Measurements from ENCODE around the gene HYDIN.

The HYDIN gene

GRCh38 chr16:71230122-71230845 is at the start of gene HYDIN:
Gene HYDIN (minus strand): TSS chr16:71230722. CDS start chr16:71186895, 43,827 bp downstream.
- DNase-seq, result no peak

- DNase-seq, result peak; percentile 29
These were observed 46.2 kb upstream of the HYDIN start for GRCh38 chr16:71276589-71277334.

- DNase-seq, result no peak
These were observed 42.9 kb upstream of the HYDIN start for GRCh38 chr16:71273384-71273783.

GRCh38 chr16:71264299-71264698 is 33.8 kb upstream of the HYDIN start:
- DNase-seq, result no peak

GRCh38 chr16:71263582-71263981 is 33.1 kb upstream of the HYDIN start:
- peak; percentile 25 for DNase-seq

- DNase-seq, result no peak
These were observed 31.9 kb upstream of the HYDIN start for GRCh38 chr16:71262391-71262790.

GRCh38 chr16:71260995-71261394 is 30.5 kb upstream of the HYDIN start:
- DNase-seq, result no peak

GRCh38 chr16:71259086-71259485 is 28.6 kb upstream of the HYDIN start:
- no peak for DNase-seq

- DNase-seq, result no peak
These were observed 27.9 kb upstream of the HYDIN start for GRCh38 chr16:71258372-71258771.

GRCh38 chr16:71257768-71258167 is 27.2 kb upstream of the HYDIN start:
- no peak for DNase-seq

GRCh38 chr16:71255721-71256120 is 25.2 kb upstream of the HYDIN start:
- DNase-seq, result no peak

GRCh38 chr16:71254832-71255525 is 24.5 kb upstream of the HYDIN start:
- DNase-seq, result no peak

GRCh38 chr16:71250461-71251235 is 20.1 kb upstream of the HYDIN start:
- DNase-seq, result no peak

- peak; percentile 21 for DNase-seq
These were observed 18.9 kb upstream of the HYDIN start for GRCh38 chr16:71249399-71249798.

- no peak for DNase-seq
These were observed 17.0 kb upstream of the HYDIN start for GRCh38 chr16:71247478-71247877.

- no peak for DNase-seq
These were observed 15.8 kb upstream of the HYDIN start for GRCh38 chr16:71246309-71246708.

GRCh38 chr16:71244521-71244920 is 14.0 kb upstream of the HYDIN start:
- DNase-seq, result no peak

GRCh38 chr16:71242601-71243000 is 12.1 kb upstream of the HYDIN start:
- DNase-seq, result no peak

GRCh38 chr16:71242036-71242435 is 11.5 kb upstream of the HYDIN start:
- no peak for DNase-seq

GRCh38 chr16:71229344-71229743 is 1.2 kb downstream of the HYDIN start:
- no peak for DNase-seq

GRCh38 chr16:71226229-71227141 is 4.0 kb downstream of the HYDIN start:
- DNase-seq, result no peak

GRCh38 chr16:71225145-71225544 is 5.4 kb downstream of the HYDIN start:
- no peak for DNase-seq

Data from OCI-M1 (cell line).